GM19372 (cell line): ENCODE data around the gene CTTNBP2NL.

Source experiments
- ATAC-seq: cut with Tn5 transposase; IDR thresholded peaks from one replicate; pipeline ENCODE4 v1.9.1; 2021; ENCODE audit warnings: mild to moderate bottlenecking, low read depth, moderate library complexity; ENCODE audit not compliant: unreplicated experiment

CTTNBP2NL gene, protein sequence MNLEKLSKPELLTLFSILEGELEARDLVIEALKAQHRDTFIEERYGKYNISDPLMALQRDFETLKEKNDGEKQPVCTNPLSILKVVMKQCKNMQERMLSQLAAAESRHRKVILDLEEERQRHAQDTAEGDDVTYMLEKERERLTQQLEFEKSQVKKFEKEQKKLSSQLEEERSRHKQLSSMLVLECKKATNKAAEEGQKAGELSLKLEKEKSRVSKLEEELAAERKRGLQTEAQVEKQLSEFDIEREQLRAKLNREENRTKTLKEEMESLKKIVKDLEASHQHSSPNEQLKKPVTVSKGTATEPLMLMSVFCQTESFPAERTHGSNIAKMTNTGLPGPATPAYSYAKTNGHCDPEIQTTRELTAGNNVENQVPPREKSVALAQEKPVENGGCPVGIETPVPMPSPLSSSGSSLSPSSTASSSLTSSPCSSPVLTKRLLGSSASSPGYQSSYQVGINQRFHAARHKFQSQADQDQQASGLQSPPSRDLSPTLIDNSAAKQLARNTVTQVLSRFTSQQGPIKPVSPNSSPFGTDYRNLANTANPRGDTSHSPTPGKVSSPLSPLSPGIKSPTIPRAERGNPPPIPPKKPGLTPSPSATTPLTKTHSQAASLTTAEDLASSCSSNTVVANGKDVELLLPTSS

DNA sequence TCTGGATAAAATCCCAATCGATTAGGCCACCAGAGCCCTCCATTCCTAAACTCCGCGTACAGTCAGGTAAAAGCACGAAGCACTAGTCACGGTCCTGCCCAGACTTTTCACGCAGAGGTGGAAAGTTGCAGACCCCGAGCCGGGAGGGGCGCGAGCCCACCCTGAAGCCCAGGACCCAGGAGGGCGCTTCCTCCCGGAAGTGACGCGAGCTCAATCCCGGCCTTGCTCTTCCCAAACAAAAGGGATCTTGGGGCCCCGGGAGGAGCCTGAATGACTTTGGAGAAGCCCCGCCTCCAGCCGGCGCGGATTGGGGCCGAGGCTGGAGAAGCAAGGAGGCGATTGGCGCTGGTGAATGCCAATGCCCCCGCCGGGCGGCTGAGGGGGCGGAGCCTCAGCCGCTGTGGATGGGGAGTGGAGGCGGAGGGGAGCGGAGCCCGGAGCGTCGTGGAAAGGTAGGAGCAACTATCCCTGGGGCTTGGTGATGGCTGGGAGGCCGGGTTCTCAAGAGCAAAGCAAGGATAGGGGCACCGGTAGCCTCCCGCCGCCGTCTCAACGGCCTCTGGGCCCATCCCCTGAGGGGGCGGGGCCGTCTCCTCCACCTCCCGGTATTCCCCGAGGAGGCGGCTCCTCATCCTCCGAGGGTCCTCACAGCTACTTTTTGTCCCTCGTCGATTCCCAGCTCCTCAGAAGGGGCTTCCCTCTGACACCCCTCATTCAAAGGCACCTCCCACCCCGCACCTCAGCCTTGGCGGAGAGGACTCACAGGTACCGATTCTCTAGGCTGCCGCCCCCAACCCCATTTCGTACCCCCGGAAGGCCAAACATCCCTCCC is at the start of gene CTTNBP2NL:
Gene CTTNBP2NL, plus strand, starts transcription at position 394 of the 832 bp plus-strand sequence. CDS start 19,952 bp downstream, outside the sequence.
- peak; percentile 80 for ATAC-seq

- no peak for ATAC-seq
Observed at GRCh38 chr1:112346801-112347350, 49.1 kb upstream of the CTTNBP2NL start.

GRCh38 chr1:112356765-112357164 is 39.2 kb upstream of the CTTNBP2NL start:
- ATAC-seq = no peak

- ATAC-seq = no peak
Observed at GRCh38 chr1:112357467-112357866, 38.5 kb upstream of the CTTNBP2NL start.

DNA sequence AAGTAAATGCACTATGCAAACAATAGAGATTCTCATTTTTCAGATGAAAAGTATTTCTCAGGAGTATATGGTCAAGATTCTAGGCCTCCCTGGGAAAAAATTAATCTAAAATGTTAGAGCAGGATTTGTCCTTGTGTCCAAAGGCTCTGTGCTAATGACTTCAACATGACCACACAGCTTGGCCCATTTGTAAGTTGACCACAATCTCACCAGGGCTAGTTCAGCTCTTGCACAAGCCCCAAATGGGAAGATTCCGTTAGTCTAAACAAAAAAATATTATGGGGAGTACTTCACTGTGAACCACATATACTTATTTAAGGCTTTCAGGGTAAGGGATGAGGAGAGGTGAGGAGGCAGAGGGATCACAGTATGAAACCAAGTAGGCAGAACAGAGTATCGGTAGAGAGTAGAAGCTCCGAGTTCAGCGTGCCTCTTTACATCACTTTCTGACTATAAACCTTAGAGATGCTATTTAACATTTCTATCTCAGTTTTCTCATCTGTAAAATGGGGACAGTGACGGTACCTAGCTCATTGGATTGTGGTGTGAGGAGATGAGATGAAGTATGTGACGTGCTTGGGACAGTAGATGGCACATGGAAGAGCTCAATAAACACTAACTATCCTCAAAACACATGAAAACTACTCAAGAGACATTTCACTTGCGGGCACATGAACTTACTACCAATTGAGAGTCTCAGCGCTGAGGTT is 37.8 kb upstream of the CTTNBP2NL start:
- ATAC-seq = no peak

DNA sequence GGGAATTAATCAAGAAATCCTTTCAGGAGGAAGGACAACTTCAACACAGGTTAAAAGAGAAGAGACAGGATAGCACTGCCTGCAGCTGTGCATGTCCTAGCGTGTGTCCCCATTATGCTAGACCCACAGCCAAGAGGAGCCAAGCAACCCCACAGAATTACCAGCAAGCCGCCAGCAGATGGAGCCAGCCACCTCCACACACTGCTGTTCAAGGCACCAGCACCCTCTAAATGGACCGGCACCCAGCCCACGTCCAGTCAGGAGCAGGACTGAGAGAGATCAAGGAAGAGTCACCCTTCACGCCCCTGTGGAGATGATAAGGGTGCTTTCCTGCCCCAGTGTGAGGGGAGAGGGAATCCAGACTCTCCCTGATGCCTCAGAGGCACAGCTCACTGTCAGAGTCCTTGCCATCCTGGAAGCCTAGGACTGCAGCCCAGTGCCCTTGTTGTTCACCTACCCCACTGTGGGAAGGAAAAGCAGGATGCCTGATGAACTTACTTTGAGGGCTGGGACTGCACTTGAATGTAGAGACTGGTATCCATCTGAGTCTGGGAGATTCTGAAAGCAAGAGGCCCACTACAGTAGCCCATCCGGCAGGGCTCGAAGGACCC is 37.1 kb upstream of the CTTNBP2NL start:
- ATAC-seq = no peak

DNA sequence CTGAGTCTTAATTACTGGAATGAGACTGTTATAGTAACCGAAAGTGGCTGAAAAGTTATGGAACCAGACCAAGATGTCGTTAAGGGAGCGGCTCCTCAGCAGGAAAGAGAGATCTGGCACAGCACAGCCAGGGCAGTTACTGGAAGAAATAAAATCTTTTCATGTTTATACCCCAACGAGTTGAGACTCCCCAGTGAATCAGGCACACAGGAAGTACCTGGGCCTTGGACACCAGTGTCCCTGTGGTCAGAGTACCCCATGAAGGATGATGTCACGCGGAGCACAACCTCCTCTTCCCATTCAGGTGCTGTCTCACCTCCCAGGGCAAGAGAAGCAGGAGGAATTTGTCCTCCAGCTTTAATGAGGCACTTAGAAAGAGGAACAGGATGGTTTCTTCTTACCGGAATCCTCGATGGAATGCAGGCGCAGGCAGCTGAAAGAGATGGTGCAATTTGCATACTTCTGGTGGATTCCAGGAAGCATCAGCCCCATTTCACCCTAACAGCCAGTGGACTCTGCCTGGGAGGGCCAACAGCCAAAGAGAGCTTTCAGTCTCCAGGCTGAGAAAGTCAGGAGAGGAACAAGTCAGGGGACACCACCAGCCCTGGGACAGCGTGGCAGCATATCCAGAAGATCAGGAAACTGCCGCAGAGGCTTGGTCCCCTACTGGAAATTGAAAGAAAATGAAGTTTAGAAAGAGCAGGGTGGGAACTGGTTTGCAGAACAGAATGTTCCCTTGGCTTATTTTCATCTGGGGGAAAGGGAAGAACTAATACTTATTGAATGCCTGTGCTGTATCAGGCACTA is 35.9 kb upstream of the CTTNBP2NL start:
- no peak for ATAC-seq

GRCh38 chr1:112363636-112364035 is 32.4 kb upstream of the CTTNBP2NL start:
- ATAC-seq = no peak

DNA sequence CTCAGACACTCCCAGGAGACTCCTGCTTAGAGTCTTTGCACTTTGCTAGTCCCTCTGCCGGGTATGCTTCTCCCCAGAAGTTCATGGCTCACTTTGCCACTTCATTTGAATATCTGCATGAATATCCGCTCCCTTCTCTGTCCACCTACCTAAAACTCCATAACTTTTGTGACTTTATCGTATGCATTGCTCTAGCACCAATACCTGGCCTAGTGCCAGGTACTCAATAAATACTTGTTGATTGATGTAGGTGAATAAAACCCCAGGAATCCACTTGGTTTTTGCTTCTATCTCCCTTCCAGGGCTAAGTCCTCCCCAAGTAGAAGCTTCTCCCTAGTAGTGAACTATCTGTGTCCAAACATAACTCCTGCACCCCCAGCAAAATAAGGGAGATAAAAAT is 27.8 kb upstream of the CTTNBP2NL start:
- ATAC-seq = no peak

- ATAC-seq = peak; percentile 90
Observed at GRCh38 chr1:112369392-112370285, 26.4 kb upstream of the CTTNBP2NL start.

DNA sequence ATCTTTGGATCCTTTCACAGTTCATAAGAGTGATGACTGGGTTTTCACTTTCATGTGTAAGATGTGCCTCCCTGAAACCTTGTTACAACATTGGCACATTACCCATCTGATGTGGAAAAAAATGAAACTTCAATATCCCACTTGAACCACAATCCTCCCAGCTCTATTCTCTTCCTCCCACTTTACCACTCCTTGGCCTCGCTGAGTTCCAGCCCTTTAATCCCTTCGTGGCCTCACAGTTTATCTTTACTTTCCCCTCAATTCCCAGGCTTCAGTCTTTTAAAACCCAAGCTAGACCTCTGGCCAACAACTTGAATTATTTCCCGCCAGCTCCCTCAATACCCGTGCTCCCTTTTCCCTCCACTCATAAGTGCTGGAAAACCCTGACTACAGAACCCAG is 25.0 kb upstream of the CTTNBP2NL start:
- ATAC-seq = no peak

- ATAC-seq = no peak
Observed at GRCh38 chr1:112371775-112372174, 24.2 kb upstream of the CTTNBP2NL start.

GRCh38 chr1:112373806-112374205 is 22.2 kb upstream of the CTTNBP2NL start:
- no peak for ATAC-seq

DNA sequence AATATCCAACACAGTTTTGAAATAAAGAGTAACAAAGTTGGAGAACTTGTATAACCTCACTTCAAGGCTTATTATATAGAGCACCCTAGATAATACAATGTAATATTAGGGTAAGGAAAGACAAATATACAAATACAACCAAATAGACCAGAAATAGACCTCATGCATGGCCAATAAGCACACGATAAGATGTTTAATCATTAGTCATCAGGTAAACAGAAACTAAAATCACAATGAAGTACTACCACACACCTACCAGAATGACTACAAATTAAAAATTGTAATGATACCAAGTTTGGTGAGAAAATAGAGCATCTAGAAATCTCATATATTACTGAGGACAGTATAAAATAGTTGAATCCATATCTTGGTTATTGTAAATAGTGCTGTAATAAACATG is 20.3 kb upstream of the CTTNBP2NL start:
- no peak for ATAC-seq

- no peak for ATAC-seq
Observed at GRCh38 chr1:112380356-112380755, 15.7 kb upstream of the CTTNBP2NL start.

GRCh38 chr1:112381324-112382076 is 14.5 kb upstream of the CTTNBP2NL start:
- no peak for ATAC-seq

GRCh38 chr1:112383759-112384370 is 12.1 kb upstream of the CTTNBP2NL start:
- ATAC-seq = no peak
